HepG2 (cell line): Measurements from ENCODE around the gene RRP9. TPM values are rescaled to one million over a fixed set of nuclear protein-coding genes. Genes with fewer than 3 reads are reported as not detected.

Experiments used
- ATAC-seq: fragments of 200-7000 bp; cut with Tn5 transposase; 3 replicates; pipeline ENCODE4 v1.9.1; 2020; ENCODE audit warnings: mild to moderate bottlenecking, moderate library complexity
- BruUV-seq: library from RNA; stranded (reverse); fragments of 400-500 nt; replicated peaks from 2 replicates; lab custom pipeline; 2021; lab: Mats Ljungman, UMichigan
- CTCF ChIA-PET: fragments of 300-600 bp; formaldehyde crosslinking; extraction: SDS; loops from one replicate; lab custom pipeline; 2021; ENCODE audit warnings: low total read pairs, inconsistent platforms, low intra/inter-chr PET ratio; lab: Yijun Ruan, JAX
- POLR2A ChIA-PET: fragments of 350-600 bp; sonication (Branson Sonifier 250); formaldehyde crosslinking; loops from one replicate; lab custom pipeline; 2020; ENCODE audit warnings: antibody characterized with exemption, inconsistent platforms; lab: Yijun Ruan, JAX
- DNase-seq: peaks from one replicate; pipeline ENCODE4 v3.0.0-alpha.2; 2015; ENCODE audit warnings: low spot score
- FAIRE-seq: peaks from 3 replicates; lab custom pipeline; 2011; peaks lifted over from hg19 to GRCh38; lab: Jason Lieb, UNC
- H2AFZ ChIP-seq: one replicate; pipeline ENCODE4 v1.6.1; 2011; ENCODE audit warnings: low read length, inconsistent platforms
- H3K27ac ChIP-seq: fragments of 300-600 bp; 3 replicates; pipeline ENCODE4 v1.8.0; 2011; ENCODE audit warnings: mixed run types, mild to moderate bottlenecking, mixed read lengths, low read length, inconsistent platforms; ENCODE audit not compliant: insufficient read depth; ENCODE audit errors: extremely low read length
- H3K27me3 ChIP-seq, 2 experiments: fragments of 200-600 bp in 1 of 2; 2 replicates in 1 of 2; 3 replicates in 1 of 2; pipeline versions ENCODE4 v1.6.0 to v1.8.0; 2011; ENCODE audit warnings: low read length in 2 of 2, mild to moderate bottlenecking in 2 of 2, moderate library complexity in 2 of 2, inconsistent platforms in 1 of 2; ENCODE audit not compliant: insufficient read depth in 2 of 2, control insufficient read depth in 1 of 2
- H3K36me3 ChIP-seq, 2 experiments: fragments of 200-600 bp in 1 of 2; replicated peaks in 1 of 2; 2 replicates in 1 of 2; 3 replicates in 1 of 2; pipeline versions ENCODE4 v1.5.1 to v1.8.0; 2011; ENCODE audit warnings: low read length in 2 of 2, inconsistent platforms in 1 of 2; ENCODE audit not compliant: insufficient read depth in 2 of 2, control insufficient read depth in 1 of 2
- H3K4me1 ChIP-seq: 2 replicates; pipeline ENCODE4 v1.5.1; 2012; ENCODE audit warnings: low read length, inconsistent platforms; ENCODE audit not compliant: insufficient read depth
- H3K4me2 ChIP-seq: 2 replicates; pipeline ENCODE4 v1.6.0; 2011; ENCODE audit warnings: low read depth, low read length, inconsistent platforms
- H3K4me3 ChIP-seq, 3 experiments: fragments of 200-600 bp in 1 of 3; sonication (generic), shearing (Covaris generic) in 1 of 3; replicated peaks in 1 of 3; 2 replicates each; pipeline ENCODE4 v1.5.1; 2011 to 2016; ENCODE audit warnings: low read length in 3 of 3, inconsistent platforms in 2 of 3, low read depth in 2 of 3, mild to moderate bottlenecking in 2 of 3, control low read depth in 1 of 3, mixed read lengths in 1 of 3; ENCODE audit not compliant: insufficient read depth in 1 of 3
- H3K79me2 ChIP-seq: one replicate; pipeline ENCODE4 v1.6.1; 2011; ENCODE audit warnings: low read length, inconsistent platforms; ENCODE audit not compliant: insufficient read depth
- H3K9ac ChIP-seq: 2 replicates; pipeline ENCODE4 v1.6.0; 2011; ENCODE audit warnings: mild to moderate bottlenecking, low read depth, low read length, inconsistent platforms; ENCODE audit not compliant: insufficient read depth
- H3K9me3 ChIP-seq: 2 replicates; pipeline ENCODE4 v1.5.1; 2012; ENCODE audit warnings: mild to moderate bottlenecking, low read length
- H4K20me1 ChIP-seq: 2 replicates; pipeline ENCODE4 v1.6.0; 2011; ENCODE audit warnings: inconsistent platforms, mild to moderate bottlenecking, low read length, moderate library complexity; ENCODE audit not compliant: insufficient read depth
- ATF5 ChIP-seq: sonication (generic); formaldehyde crosslinking; IDR thresholded peaks from 2 replicates; pipeline ENCODE4 v1.4.0; 2020; ENCODE audit warnings: mild to moderate bottlenecking, low read depth, missing genetic modification reagents
- HNRNPL ChIP-seq: fragments of 200-400 bp; formaldehyde crosslinking; IDR thresholded peaks from 2 replicates; pipeline ENCODE4 v1.6.1; 2017; ENCODE audit warnings: mild to moderate bottlenecking, low read depth, low read length
- HOXA7 ChIP-seq: sonication (generic); formaldehyde crosslinking; IDR thresholded peaks from 2 replicates; pipeline ENCODE4 v1.8.1; 2022; ENCODE audit warnings: mild to moderate bottlenecking, missing genetic modification reagents, moderate library complexity
- NRL ChIP-seq: sonication (generic); formaldehyde crosslinking; IDR thresholded peaks from 2 replicates; pipeline ENCODE4 v1.5.0; 2020; ENCODE audit warnings: missing genetic modification reagents, mild to moderate bottlenecking, moderate library complexity, borderline replicate concordance
- PRDM4 ChIP-seq: sonication (generic); formaldehyde crosslinking; IDR thresholded peaks from 2 replicates; pipeline ENCODE4 v1.9.0; 2021; ENCODE audit warnings: missing genetic modification reagents, borderline replicate concordance
- REL ChIP-seq: sonication (generic); formaldehyde crosslinking; conservative IDR thresholded peaks from 2 replicates; pipeline ENCODE4 v1.8.0; 2022; ENCODE audit warnings: mild to moderate bottlenecking, missing genetic modification reagents, moderate library complexity
- ZNF432 ChIP-seq: sonication (generic); formaldehyde crosslinking; IDR thresholded peaks from 2 replicates; pipeline ENCODE4 v1.5.0; 2020; ENCODE audit warnings: missing genetic modification reagents, mild to moderate bottlenecking, borderline replicate concordance
- ZNF816 ChIP-seq: sonication (generic); formaldehyde crosslinking; IDR thresholded peaks from 2 replicates; pipeline ENCODE4 v1.8.0; 2022; ENCODE audit warnings: missing genetic modification reagents, mild to moderate bottlenecking, borderline replicate concordance
- ZSCAN25 ChIP-seq: sonication (generic); formaldehyde crosslinking; IDR thresholded peaks from 2 replicates; pipeline ENCODE4 v1.8.0; 2022; ENCODE audit warnings: mild to moderate bottlenecking, missing genetic modification reagents
- WGBS: methylation state at CpG from one replicate; pipeline ENCODE4 v1.1.6; 2017; ENCODE audit warnings: low lambda C conversion rate; 5-methylcytosine and 5-hydroxymethylcytosine counted together
- in situ Hi-C: cut with HindIII; loops from 2 replicates; pipeline ENCODE4 v1.10.0; 2017; ENCODE audit warnings: low pct_unique_long_range_greater_than_20kb; ENCODE audit not compliant: extremely low pct_ligation_motif_present
- intact Hi-C: fragments of 100-400 bp; cut with micrococcal nuclease; formaldehyde crosslinking; loops from one replicate; pipeline ENCODE4 v1.10.0; 2022; ENCODE audit not compliant: unreplicated experiment
- polyA plus RNA-seq, 8 experiments: library from polyadenylated mRNA; depleted of rRNA in 3 of 8; stranded (reverse) in 7 of 8; unstranded in 1 of 8; fragments of >200 nt; fragmentation: Illumina TruSeq in 4 of 8; extraction: Trizol in 4 of 8; gene quantifications; 2 replicates each; pipeline versions ENCODE4 v1.2.1 to v1.2.3, GENCODE V29; 2011 to 2016; ENCODE audit warnings: low read depth in 4 of 8, missing spikeins in 1 of 8, mixed read lengths in 1 of 8; ENCODE audit not compliant: insufficient read depth in 1 of 8
- total RNA-seq, 5 experiments: library from RNA; depleted of rRNA; stranded (reverse); fragments of >200 nt; fragmentation: Illumina TruSeq; extraction: Trizol; gene quantifications; 2 replicates each; pipeline ENCODE4 v1.2.3, GENCODE V29; 2016; ENCODE audit warnings: low read depth in 1 of 5

Gene RRP9
- total and polyA plus RNA-seq, 2 of the 13 experiments (the other 11 are each of a cell fraction or from before 2014, with no cell fraction given) = 14.8 to 44.0 TPM

- no peak for TF ChIP-seq REL (CRISPR knock-in tag)
- TF ChIP-seq ZSCAN25 (CRISPR knock-in tag) = no peak
- peak; percentile 52 for TF ChIP-seq NRL (CRISPR knock-in tag)
- no peak for TF ChIP-seq ZNF432
- TF ChIP-seq HOXA7 (CRISPR knock-in tag) = no peak
Measured at GRCh38 chr3:51974277-51974962, 32.7 kb upstream of the RRP9 start (continued).

GRCh38 chr3:51971350-51971749 lies 29.6 kb upstream of the RRP9 start:
- ATAC-seq (no peak), FAIRE-seq (no peak), DNase-seq (no peak)
- intact Hi-C loops = no loop called here
- no peaks in the 10 kb centered on the region; a peak in 1 of 5 replicates for H3K27me3 ChIP-seq
- WGBS = no CpG with 5 or more reads among the region's 11 CpGs
- in situ Hi-C loops = no loop called here
- no peak overlapping the region for H3K27ac ChIP-seq
- ChIA-PET POLR2A (interaction anchor here (5.5 to 6.8 kb wide), 2 partner anchors 12 to 29 kb away, joined by 59 to 173 read pairs; partner anchors contain the start of genes ACY1, PARP3 and RRP9), CTCF (no interaction called here)
- peaks cover 14% of the 10 kb centered on the region for H3K79me2 ChIP-seq
- no peak overlapping the region for H3K4me3 ChIP-seq
- peaks cover 2 to 5% of the 10 kb centered on the region in 2 experiments; a peak in 1 of 5 replicates for H3K36me3 ChIP-seq
- no peaks in the 10 kb centered on the region for H4K20me1 ChIP-seq
- no peaks in the 10 kb centered on the region for H3K9me3 ChIP-seq
- H2AFZ ChIP-seq = no peak overlapping the region
- BruUV-seq = no TSS peak
- no peak for TF ChIP-seq ATF5 (CRISPR knock-in tag)
- TF ChIP-seq ZNF816 (CRISPR knock-in tag) = no peak
- no peak for TF ChIP-seq PRDM4 (CRISPR knock-in tag)
- TF ChIP-seq HNRNPL = 0 out of 2 replicates have a peak, but pooled peaks have one; percentile 29
- no peak overlapping the region for H3K9ac ChIP-seq
- peaks cover 74% of the 10 kb centered on the region for H3K4me1 ChIP-seq
- H3K4me2 ChIP-seq = no peak overlapping the region
